ENCODE results near the gene PNRC2. TPM values are rescaled to one million over a fixed set of nuclear protein-coding genes. Genes with fewer than 3 reads are reported as not detected.

PNRC2 gene
- total RNA-seq, 1 donor from 2014 or later: 365 TPM

DNA sequence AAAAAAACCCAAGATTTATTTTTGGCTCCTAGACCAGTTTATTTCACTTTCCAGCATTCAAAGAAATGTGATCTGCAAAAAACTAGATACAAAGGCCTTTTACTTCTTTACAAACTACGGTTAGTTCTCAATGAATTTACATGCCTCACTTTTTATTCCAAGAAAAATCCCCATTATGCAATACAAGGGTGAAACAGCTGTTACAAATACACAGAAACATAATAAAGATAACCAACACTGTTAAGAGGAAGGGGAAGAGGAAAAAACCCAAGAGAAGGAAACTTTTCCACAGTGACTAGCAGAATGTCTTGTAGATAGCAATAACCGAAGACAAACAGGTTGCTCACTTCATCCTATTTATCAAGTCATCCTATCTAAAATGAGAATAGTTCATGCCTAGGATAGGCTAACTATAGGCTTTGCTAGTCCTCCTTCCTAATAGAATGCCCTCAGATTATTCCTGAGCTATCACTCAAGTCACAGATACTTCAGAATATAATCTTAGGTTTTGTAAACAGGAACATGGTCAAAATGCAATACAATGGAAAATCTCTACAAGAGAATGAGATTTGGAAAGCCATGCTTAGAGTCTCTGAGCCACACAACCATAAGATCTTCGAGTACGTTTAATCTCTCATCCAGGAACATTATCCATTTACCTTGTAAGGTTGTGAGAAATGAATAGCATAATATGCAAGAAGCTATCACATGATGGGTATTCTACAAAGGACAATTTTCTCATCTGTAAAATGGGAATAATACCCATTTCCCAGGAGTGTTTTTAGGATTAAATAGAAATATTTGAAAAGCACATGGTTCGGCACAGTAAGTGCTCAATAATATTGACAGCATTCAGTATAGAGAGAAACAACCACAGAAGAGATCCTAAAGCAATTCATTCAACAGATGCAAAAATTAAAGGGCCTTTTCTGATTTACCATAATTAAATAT is 5.4 kb downstream of the PNRC2 start:
- Histone ChIP-seq H3K9me3 (ENCODE audit: low read depth) (no peaks in the 10 kb centered on the region), H2AFZ (replicated peaks) (no peak overlapping the region), H3K4me2 (no peak overlapping the region), H3K4me3 (no peak overlapping the region), H3K27me3 (no peaks in the 10 kb centered on the region), H3K9ac (no peak overlapping the region), H3K79me2 (ENCODE audit: low read depth) (peaks cover 73% of the 10 kb centered on the region), H3F3A (ENCODE audit: low read depth) (peaks cover 83% of the 10 kb centered on the region), H4K20me1 (ENCODE audit: low read depth) (peaks cover 85% of the 10 kb centered on the region), H3K27ac (peak overlapping the region; percentile 56), H3K36me3 (peaks cover 19% of the 10 kb centered on the region), H3K4me1 (no peaks in the 10 kb centered on the region)
- Mint-ChIP-seq H3K9me3 (no peaks in the 10 kb centered on the region), H3K4me3 (no peak overlapping the region), H3K4me1 (peaks cover 14% of the 10 kb centered on the region), H3K27ac (no peak overlapping the region), H3K36me3 (peaks cover 25% of the 10 kb centered on the region), H3K27me3 (ENCODE audit: insufficient read depth, low read depth) (no peaks in the 10 kb centered on the region)
- DNase-seq (ENCODE audit: low spot score): no peak
- TF ChIP-seq, protein P1, sequence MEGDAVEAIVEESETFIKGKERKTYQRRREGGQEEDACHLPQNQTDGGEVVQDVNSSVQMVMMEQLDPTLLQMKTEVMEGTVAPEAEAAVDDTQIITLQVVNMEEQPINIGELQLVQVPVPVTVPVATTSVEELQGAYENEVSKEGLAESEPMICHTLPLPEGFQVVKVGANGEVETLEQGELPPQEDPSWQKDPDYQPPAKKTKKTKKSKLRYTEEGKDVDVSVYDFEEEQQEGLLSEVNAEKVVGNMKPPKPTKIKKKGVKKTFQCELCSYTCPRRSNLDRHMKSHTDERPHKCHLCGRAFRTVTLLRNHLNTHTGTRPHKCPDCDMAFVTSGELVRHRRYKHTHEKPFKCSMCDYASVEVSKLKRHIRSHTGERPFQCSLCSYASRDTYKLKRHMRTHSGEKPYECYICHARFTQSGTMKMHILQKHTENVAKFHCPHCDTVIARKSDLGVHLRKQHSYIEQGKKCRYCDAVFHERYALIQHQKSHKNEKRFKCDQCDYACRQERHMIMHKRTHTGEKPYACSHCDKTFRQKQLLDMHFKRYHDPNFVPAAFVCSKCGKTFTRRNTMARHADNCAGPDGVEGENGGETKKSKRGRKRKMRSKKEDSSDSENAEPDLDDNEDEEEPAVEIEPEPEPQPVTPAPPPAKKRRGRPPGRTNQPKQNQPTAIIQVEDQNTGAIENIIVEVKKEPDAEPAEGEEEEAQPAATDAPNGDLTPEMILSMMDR (IDR thresholded peaks at IDR 0.05): no peak
- TF ChIP-seq EZH2phosphoT487 (IDR thresholded peaks at IDR 0.05) (no peak), EZH2 (IDR thresholded peaks at IDR 0.05) (no peak)

DNA sequence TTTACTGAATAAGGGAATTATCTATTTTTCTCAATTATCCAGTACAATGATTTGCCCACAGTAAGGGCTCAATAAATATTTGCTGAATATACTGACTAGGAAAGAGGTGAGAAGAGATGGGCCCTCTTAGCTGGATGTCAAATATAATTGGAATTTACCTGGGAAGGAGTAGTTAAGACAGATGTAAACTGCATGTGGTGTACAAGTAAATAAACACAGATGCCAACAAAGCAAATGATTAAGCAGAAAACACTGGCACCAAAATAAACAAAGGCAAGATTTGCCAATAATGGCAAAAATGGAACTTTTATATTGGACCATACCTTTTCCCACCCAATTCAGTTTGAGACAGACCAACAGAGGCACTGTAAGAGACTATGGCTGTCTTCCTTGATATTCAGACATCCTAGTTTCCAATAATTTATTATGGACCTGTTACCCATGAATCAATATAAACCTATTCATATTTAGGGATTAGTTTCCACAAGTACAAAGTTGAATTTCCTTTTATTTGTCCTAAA is 7.4 kb downstream of the PNRC2 start:
- peaks cover 22% of the 10 kb centered on the region for H3K36me3 Mint-ChIP-seq
- no peaks in the 10 kb centered on the region for H3K27me3 ChIP-seq
- H3K4me3 ChIP-seq: no peak overlapping the region
- no peaks in the 10 kb centered on the region for H3K4me1 ChIP-seq
- H3K79me2 ChIP-seq (ENCODE audit: low read depth): peaks cover 73% of the 10 kb centered on the region
- no peak overlapping the region for H3K4me3 Mint-ChIP-seq
- peaks cover 32% of the 10 kb centered on the region for H3K36me3 ChIP-seq
- H3K4me1 Mint-ChIP-seq: peaks cover 3% of the 10 kb centered on the region
- H3K27me3 Mint-ChIP-seq (ENCODE audit: insufficient read depth, low read depth): peaks cover 3% of the 10 kb centered on the region
- H3F3A ChIP-seq (ENCODE audit: low read depth): peaks cover 84% of the 10 kb centered on the region
- no peak overlapping the region for H3K9ac ChIP-seq
- H3K27ac Mint-ChIP-seq: no peak overlapping the region
- H2AFZ ChIP-seq (replicated peaks): no peak overlapping the region
- H3K27ac ChIP-seq: no peak overlapping the region
- no peak for TF ChIP-seq EZH2phosphoT487 (IDR thresholded peaks at IDR 0.05)
- TF ChIP-seq, protein P1 (IDR thresholded peaks at IDR 0.05): no peak
- no peak for DNase-seq (ENCODE audit: low spot score)
- H4K20me1 ChIP-seq (ENCODE audit: low read depth): peaks cover 82% of the 10 kb centered on the region
- H3K9me3 ChIP-seq (ENCODE audit: low read depth): no peaks in the 10 kb centered on the region
- no peaks in the 10 kb centered on the region for H3K9me3 Mint-ChIP-seq
- no peak overlapping the region for H3K4me2 ChIP-seq

DNA sequence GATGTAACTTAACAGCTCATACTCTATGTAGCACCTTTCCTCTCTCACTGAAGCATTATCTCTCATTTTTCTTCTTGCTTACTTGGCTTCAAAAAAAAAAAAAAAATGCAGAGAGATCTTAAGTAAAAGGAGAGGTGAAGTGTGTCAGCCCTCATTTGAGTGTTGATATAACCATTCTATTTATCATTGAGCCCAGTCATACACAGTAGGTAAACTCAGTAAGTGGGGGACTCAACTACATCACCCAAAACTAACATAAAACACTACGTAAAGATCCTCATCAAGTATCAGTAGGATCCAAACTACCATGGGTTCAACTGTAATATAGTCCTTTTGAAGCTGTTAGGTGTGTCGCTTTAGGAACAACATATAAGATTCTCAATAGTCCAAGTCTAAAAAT is 8.2 kb downstream of the PNRC2 start:
- no peaks in the 10 kb centered on the region for H3K9me3 Mint-ChIP-seq
- peaks cover 83% of the 10 kb centered on the region for H3F3A ChIP-seq (ENCODE audit: low read depth)

More for the DNA sequence above, 8.2 kb downstream of the PNRC2 start:
- H3K9me3 ChIP-seq (ENCODE audit: low read depth): no peaks in the 10 kb centered on the region
- H2AFZ ChIP-seq (replicated peaks): no peak overlapping the region
- no peaks in the 10 kb centered on the region for H3K27me3 ChIP-seq
- H3K4me3 Mint-ChIP-seq: no peak overlapping the region
- H3K79me2 ChIP-seq (ENCODE audit: low read depth): peaks cover 81% of the 10 kb centered on the region
- H3K9ac ChIP-seq: no peak overlapping the region
- no peak for DNase-seq (ENCODE audit: low spot score)
- H3K36me3 Mint-ChIP-seq: peaks cover 22% of the 10 kb centered on the region
- H3K4me3 ChIP-seq: no peak overlapping the region
- peak overlapping the region; percentile 46 for H3K27ac ChIP-seq
- TF ChIP-seq EZH2 (IDR thresholded peaks at IDR 0.05) (no peak), EZH2phosphoT487 (IDR thresholded peaks at IDR 0.05) (no peak)
- TF ChIP-seq, protein P1 (IDR thresholded peaks at IDR 0.05): no peak
- peaks cover 86% of the 10 kb centered on the region for H4K20me1 ChIP-seq (ENCODE audit: low read depth)
- H3K36me3 ChIP-seq: peaks cover 32% of the 10 kb centered on the region
- no peak overlapping the region for H3K27ac Mint-ChIP-seq
- no peaks in the 10 kb centered on the region for H3K4me1 Mint-ChIP-seq
- no peak overlapping the region for H3K4me2 ChIP-seq
- no peaks in the 10 kb centered on the region for H3K4me1 ChIP-seq
- peaks cover 3% of the 10 kb centered on the region for H3K27me3 Mint-ChIP-seq (ENCODE audit: insufficient read depth, low read depth)
